Thoracic aorta (tissue), 2 donors: ENCODE measurements around the gene SH3TC1. TPM values are rescaled to one million over a fixed set of nuclear protein-coding genes. Genes with fewer than 3 reads are reported as not detected.

Experiments
- ATAC-seq: fragments of 150-250 bp; one replicate; pipeline ENCODE4 v1.8.0; 2017; ENCODE audit warnings: low read depth; ENCODE audit not compliant: insufficient number of reproducible peaks, low FRiP score
- DNase-seq: peaks from one replicate; pipeline ENCODE4 v3.0.0-alpha.2; 2020; ENCODE audit warnings: low spot score
- H3K27ac ChIP-seq, 2 donors: fragments of 200-600 bp; sonication (generic); 1 replicate in 1 of 2; 2 replicates in 1 of 2; pipeline ENCODE4 v1.5.1; 2016; ENCODE audit warnings: mild to moderate bottlenecking in 2 of 2, moderate library complexity in 2 of 2
- H3K27me3 ChIP-seq: fragments of 200-600 bp; sonication (generic); replicated peaks from 2 replicates; pipeline ENCODE4 v1.6.0; 2016; ENCODE audit warnings: mild to moderate bottlenecking; ENCODE audit not compliant: insufficient read depth
- H3K36me3 ChIP-seq: fragments of 200-600 bp; sonication (generic); one replicate; pipeline ENCODE4 v1.5.1; 2016
- H3K4me1 ChIP-seq, 2 donors: fragments of 200-600 bp; sonication (generic); 1 replicate in 1 of 2; 2 replicates in 1 of 2; pipeline versions ENCODE4 v1.5.1 to v1.6.0; 2016; ENCODE audit warnings: low read depth in 2 of 2, mild to moderate bottlenecking in 1 of 2; ENCODE audit not compliant: control insufficient read depth in 1 of 2
- H3K4me3 ChIP-seq: fragments of 200-600 bp; sonication (generic); 2 replicates; pipeline ENCODE4 v1.5.1; 2016; ENCODE audit warnings: mild to moderate bottlenecking
- H3K9me3 ChIP-seq: fragments of 200-600 bp; sonication (generic); 2 replicates; pipeline ENCODE4 v1.5.1; 2016
- total RNA-seq, 2 donors: library from RNA; depleted of rRNA; stranded (reverse); fragments of >200 nt; gene quantifications; one replicate each; pipeline versions ENCODE4 v1.1.0 to v1.2.3, GENCODE V29; 2016
- TF ChIP-seq, protein P1 (sequence below): fragments of 200-600 bp; sonication (generic); IDR thresholded peaks from one replicate; pipeline ENCODE4 v1.5.1; 2019; ENCODE audit warnings: antibody characterized with exemption

SH3TC1 gene
- total RNA-seq, 2 donors from 2014 or later = 63.2 to 68.6 TPM

DNA sequence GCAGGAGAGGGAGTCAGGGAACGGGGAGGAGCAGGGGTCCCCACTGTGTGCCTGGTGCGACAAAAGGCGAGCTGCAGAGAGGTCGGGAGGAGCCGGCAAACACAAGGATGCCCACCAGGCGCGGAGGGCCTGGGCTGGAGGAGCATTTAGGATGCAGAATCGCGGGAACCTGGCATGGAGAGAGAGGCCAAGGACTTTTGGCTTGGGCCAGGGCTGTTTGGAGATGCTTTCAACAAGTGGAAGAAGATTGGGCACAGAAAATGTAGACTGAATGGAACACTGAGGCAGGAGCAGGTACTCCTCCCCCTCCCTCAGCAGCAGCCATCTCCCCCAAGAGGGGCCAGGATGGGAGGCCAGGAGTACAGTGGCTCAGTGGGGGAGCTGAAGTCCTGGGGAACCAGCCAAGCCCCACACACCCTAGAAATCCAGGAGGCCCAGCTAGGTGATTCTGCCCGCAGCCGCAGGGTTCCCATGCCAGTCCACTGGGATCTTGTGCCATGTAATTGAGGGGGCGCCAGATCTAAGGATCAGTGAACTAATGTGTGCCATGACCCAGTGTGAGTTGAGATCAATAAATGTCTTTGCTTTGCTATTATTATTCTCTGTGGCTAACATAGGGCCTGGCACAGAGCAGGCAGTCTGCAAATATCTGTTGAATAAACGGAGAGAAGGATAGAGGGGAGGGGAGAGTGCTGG is 39.4 kb upstream of the SH3TC1 start:
- Histone ChIP-seq H3K27ac (no peak overlapping the region), H3K27me3 (no peaks in the 10 kb centered on the region), H3K9me3 (no peaks in the 10 kb centered on the region), H3K36me3 (no peaks in the 10 kb centered on the region), H3K4me1 (peaks cover 15 to 47% of the 10 kb centered on the region in 2 donors), H3K4me3 (peak overlapping the region; percentile 91)
- TF ChIP-seq, protein P1, sequence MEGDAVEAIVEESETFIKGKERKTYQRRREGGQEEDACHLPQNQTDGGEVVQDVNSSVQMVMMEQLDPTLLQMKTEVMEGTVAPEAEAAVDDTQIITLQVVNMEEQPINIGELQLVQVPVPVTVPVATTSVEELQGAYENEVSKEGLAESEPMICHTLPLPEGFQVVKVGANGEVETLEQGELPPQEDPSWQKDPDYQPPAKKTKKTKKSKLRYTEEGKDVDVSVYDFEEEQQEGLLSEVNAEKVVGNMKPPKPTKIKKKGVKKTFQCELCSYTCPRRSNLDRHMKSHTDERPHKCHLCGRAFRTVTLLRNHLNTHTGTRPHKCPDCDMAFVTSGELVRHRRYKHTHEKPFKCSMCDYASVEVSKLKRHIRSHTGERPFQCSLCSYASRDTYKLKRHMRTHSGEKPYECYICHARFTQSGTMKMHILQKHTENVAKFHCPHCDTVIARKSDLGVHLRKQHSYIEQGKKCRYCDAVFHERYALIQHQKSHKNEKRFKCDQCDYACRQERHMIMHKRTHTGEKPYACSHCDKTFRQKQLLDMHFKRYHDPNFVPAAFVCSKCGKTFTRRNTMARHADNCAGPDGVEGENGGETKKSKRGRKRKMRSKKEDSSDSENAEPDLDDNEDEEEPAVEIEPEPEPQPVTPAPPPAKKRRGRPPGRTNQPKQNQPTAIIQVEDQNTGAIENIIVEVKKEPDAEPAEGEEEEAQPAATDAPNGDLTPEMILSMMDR = no peak
- ATAC-seq (no peak), DNase-seq (no peak)

- DNase-seq = no peak
- no peaks in the 10 kb centered on the region for H3K27me3 ChIP-seq
- TF ChIP-seq, protein P1 = no peak
- H3K4me3 ChIP-seq = no peak overlapping the region
- no peak for ATAC-seq
- no peaks in the 10 kb centered on the region for H3K36me3 ChIP-seq
- no peak overlapping the region for H3K27ac ChIP-seq
- H3K9me3 ChIP-seq = no peaks in the 10 kb centered on the region
- peaks cover 15 to 44% of the 10 kb centered on the region in 2 donors for H3K4me1 ChIP-seq
These were observed 38.9 kb upstream of the SH3TC1 start for GRCh38 chr4:8160233-8160560.

DNA sequence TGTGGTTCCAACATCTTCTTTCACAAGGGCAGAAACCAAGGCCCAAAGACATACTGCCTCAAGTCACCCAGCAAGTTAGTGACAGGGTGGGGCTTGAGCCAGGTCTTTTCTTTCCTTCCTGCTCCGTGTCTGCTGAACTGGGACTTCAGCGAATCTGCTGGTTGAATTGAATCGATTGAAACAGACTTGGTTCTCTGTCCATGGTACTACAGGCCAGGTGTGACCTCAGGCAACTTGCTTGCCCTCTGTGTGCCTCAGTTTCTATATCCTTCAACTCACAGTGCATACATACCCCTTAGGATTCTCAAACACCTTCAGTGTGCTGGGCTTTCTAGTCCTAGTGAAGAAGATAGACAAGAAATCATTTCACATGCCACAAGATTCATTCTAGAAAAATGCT is 38.5 kb upstream of the SH3TC1 start:
- Histone ChIP-seq H3K4me1 (peaks cover 15 to 40% of the 10 kb centered on the region in 2 donors), H3K9me3 (no peaks in the 10 kb centered on the region), H3K4me3 (no peak overlapping the region), H3K27ac (no peak overlapping the region), H3K27me3 (no peaks in the 10 kb centered on the region), H3K36me3 (no peaks in the 10 kb centered on the region)
- TF ChIP-seq, protein P1 = no peak
- no peak for DNase-seq
- ATAC-seq = no peak

- Histone ChIP-seq H3K27ac (no peak overlapping the region), H3K36me3 (no peaks in the 10 kb centered on the region), H3K4me3 (no peak overlapping the region), H3K27me3 (no peaks in the 10 kb centered on the region), H3K4me1 (peaks cover 12 to 21% of the 10 kb centered on the region in 2 donors), H3K9me3 (no peaks in the 10 kb centered on the region)
- no peak for DNase-seq
- no peak for ATAC-seq
- TF ChIP-seq, protein P1 = no peak
These were observed 36.5 kb upstream of the SH3TC1 start for GRCh38 chr4:8162625-8163024.

DNA sequence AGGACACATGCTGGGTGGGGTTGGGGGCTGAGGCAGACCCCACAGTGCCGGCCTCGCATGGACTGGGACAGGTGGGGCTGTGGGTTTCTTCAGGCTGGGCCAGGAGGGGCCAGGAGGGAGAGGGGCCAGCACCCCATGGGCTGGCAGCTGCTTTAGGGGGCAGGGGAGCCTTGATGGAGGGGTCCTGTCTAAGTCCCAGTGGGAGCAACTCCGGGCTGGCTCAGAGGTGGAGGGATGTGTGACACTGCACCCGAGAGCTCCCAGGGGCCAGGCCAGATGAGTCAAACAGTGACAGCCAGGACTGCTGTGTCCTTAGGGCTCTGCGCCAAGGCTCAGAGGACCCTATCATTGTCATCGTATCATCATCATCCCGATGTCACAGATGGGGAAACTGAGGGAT is 36.1 kb upstream of the SH3TC1 start:
- Histone ChIP-seq H3K4me1 (peaks cover 8 to 17% of the 10 kb centered on the region in 2 donors), H3K9me3 (no peaks in the 10 kb centered on the region), H3K27me3 (no peaks in the 10 kb centered on the region), H3K4me3 (no peak overlapping the region), H3K36me3 (no peaks in the 10 kb centered on the region), H3K27ac (no peak overlapping the region)
- DNase-seq = no peak
- TF ChIP-seq, protein P1 = no peak
- ATAC-seq = no peak
